Activated CD4-positive, alpha-beta T cell treated with anti-CD3 and anti-CD28 coated beads, Interleukin-2, amount 50 U/mL, for 48 hours (primary cell): ENCODE measurements around the gene ZC3HAV1L.
"Not testable (repeated sequence)": the region's sequence is repeated elsewhere in the genome, so short reads cannot be mapped to it uniquely, and the experiment has no call there.

Experiments
- DNase-seq, 2 experiments: peaks; one replicate each; pipeline ENCODE4 v3.0.0-alpha.2; 2020

The ZC3HAV1L gene, protein sequence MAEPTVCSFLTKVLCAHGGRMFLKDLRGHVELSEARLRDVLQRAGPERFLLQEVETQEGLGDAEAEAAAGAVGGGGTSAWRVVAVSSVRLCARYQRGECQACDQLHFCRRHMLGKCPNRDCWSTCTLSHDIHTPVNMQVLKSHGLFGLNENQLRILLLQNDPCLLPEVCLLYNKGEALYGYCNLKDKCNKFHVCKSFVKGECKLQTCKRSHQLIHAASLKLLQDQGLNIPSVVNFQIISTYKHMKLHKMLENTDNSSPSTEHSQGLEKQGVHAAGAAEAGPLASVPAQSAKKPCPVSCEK

DNA sequence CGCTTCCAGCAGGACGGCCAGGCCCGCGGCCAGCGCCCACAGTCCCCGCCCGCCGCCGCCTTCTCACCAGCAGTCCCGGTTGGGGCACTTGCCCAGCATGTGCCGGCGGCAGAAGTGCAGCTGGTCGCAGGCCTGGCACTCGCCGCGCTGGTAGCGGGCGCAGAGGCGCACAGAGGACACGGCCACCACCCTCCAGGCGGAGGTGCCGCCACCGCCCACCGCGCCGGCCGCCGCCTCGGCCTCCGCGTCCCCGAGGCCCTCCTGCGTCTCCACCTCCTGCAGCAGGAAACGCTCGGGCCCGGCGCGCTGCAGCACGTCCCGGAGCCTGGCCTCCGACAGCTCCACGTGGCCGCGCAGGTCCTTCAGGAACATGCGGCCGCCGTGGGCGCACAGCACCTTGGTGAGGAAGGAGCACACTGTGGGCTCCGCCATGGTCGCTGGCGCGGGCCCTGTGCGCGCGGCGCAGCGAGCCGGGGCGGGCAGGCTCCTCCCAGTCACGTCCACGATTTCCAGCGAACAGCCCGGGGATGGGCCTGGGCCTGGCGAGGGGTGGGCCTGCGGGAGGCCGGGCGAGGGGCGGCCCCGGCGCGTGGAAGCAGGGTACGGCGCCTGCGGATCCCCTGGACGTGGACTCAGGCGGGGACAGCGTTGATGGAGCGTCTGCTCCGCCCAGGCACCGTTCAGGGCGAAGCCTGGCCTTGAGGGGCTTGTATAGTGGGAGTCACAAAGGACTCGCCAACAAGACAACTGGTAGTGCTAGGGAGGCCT lies at the start of gene ZC3HAV1L:
ZC3HAV1L (minus strand) TSS at position 457 of the 768 bp plus-strand sequence; CDS start at position 432, 25 bp downstream.
- peak; percentile 76 to 82 for DNase-seq

DNA sequence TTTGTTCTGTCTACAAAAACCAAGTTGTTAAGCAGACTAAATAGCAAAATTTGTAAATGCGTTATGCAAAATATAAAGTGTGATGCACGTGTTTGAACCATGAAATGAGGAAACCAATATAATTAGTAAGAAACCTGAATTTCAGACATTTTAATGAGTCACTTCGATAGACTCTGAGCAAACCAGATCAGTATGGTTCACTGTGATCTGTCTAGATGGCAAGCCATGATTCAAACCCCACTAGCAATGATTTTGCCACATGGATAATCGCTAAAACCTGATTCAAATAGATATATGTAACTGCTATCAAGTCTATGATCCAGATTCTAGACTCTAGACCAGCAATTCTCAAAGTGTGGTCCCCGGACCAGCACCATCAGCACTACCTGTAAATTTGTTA lies 48.9 kb upstream of the ZC3HAV1L start:
- no peak for DNase-seq

DNA sequence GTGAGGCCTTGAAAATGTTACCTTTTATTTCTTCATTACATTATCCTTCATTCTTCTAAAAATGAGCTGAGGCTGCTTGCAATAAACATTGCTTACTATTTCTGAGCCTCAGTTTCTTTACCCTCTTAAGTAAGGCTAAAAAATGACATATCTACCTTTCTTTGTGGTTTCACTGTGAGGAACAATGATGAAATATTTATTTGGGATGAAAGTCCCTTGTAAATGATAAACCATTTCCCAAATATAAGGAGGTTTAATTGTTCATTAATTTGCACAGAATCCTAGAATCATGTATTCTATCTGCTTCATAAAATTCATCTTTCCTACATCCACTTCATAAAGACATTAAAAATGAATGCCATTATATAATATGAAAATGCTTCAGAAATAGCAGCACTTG lies 45.7 kb upstream of the ZC3HAV1L start:
- no peak for DNase-seq

DNA sequence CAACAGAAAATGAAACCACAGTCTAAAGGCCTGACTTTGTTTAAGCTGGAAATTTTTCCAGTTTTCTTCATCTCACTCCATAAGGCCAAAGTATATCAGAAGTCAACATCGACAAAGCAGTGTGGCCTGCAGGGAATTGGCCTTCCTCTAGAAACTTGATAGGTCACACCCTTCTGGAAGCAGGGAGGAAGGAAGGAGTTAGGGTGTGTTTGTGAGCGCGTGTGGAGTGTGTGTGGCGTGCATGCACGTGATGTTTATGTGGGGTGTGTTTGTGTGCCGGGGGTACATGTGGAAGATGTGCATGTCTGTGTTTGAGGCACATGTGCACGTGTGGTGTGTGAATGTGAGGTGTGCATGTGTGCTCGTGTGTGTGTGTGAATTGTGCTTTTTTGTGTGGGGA lies 45.1 kb upstream of the ZC3HAV1L start:
- DNase-seq = no peak

DNA sequence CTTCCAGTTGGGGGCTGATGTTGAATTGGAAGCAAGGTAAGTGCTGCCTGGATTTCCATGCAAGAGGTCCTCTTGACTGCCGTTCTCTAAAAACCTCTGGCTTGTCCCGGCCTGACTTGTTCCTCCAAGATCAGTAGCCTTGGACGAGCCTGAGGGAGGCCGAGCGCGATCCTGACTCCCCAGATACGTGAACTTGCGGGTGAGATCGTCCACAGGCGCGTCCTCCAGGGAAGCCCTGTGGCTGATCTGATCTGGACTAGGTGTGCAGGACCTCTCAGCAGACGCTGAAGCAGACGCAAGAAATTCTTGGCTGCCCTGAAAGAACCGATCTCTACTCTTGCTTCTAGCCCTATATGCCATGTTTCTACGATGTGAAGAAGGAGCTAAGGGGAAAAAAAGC lies 44.0 kb upstream of the ZC3HAV1L start:
- DNase-seq = no peak

DNA sequence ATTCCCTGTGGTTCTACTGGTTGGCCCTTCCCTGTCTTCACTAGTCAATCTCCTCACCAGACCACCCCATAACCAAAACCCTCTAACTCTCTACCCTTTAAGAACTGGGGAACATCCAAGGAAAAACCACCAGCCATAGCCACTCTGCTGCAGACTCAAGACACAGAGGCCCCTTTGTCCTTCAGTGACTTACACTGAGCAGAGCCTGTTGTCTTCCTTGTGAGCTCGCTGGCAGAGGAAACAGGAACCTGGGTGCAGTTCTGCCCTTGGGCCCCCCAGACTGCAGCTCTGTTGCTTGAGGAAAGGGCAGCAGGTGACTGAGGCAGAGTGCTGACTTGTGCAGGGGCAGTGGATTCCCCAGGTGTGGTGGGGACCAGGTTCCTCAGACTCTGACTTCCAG lies 43.1 kb upstream of the ZC3HAV1L start:
- DNase-seq = no peak

DNA sequence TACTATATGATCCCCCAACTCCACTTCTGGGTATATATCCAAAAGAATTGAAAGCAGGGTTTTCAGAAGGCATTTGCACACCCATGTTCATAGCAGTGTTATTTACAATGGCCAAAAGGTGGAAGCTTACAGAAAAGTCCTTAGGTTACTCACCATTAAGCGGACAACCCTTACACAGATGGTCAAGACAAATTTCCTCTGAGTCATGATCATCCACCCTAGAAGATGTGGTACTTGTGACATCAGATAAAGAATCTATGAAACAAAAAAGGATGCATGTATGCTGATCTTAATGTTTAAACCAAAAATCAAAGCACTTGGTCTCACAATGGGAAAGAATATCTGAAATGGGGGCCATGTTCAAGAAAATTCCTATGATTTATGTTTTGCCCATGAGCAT lies 42.6 kb upstream of the ZC3HAV1L start:
- DNase-seq = no peak

DNA sequence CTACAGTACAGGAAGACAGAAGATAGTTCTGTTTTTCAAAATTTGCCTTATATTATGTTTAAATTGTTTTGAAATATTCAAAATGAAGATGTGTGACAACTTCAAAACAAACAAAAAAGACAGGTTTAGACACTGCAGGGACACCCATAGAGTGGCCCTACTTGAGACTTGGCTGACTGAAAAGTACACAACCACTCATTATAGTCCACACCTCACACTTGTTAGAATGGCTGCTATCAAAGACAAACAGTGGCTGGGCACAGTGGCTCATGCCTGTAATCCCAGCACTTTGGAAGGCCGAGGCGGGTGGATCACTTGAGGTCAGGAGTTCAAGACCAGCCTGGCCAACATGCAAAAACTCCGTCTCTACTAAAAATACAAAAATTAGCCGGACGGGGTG lies 41.9 kb upstream of the ZC3HAV1L start:
- not testable (repeated sequence) for DNase-seq

DNA sequence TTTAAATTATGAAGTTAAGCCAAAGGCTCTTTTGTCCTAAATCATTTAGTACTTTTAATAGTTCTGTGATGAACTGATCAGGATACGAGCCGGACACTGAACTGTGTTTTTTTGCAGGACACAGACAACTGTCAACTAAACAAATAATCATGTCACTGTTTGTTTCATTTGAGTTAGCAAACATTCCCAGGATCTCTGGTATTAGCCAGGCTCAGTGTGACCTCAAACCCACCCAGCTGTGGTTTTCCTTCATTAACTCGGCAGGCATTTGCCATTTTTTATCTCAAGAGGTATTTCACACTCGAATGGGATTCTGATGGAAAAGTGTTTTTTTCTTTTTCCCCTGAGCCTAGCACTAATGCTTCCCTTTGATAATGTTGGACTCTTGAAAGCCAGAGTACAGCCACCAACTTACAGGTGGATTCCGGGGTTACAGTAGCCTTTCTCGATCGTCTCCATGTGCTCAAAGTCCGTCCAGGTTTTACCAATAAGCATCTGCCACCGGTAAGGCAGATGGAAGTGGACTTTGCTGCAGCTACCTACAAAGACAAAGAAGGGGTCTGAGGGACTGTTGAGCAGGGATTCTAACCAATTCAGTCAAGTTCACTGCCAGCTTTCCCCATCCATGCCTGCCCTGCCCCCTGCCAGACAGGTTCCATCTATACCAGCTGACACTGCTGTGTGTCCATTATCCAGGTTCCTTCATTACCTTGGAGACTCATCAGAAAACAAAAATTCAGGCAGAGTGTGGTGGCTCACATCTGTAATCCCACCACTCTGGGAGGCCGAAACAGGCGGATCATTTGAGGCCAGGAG lies 40.2 kb upstream of the ZC3HAV1L start:
- DNase-seq = no peak

DNA sequence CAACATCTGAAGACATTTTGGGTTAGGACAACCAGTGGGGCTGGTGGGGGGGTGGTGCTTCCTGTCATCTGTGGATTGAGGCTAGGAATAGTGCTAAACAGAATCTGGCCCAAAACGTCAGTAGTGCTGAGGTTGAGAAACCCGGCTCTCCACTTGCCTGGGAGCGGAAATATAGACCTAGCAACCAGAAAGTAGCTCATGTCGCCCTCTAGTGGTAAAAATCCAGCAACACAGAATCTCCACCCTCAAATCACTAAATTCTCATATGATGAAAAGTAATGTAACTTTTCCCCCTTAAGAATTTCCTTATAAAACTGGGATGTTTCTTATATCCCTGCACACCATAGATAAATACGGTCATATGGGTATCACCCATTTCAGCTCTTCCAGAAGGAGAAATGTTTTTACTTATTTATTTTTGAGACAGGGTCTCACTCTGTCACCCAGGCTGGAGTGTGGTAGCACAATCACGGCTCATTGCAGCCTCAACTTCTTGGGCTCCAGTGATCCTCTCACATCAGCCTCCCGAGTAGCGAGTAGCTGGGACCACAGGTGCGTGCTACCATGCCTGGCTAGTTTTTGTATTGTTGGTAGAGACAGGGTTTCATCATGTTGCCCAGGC lies 39.3 kb upstream of the ZC3HAV1L start:
- peak; percentile 53 to 65 for DNase-seq

DNA sequence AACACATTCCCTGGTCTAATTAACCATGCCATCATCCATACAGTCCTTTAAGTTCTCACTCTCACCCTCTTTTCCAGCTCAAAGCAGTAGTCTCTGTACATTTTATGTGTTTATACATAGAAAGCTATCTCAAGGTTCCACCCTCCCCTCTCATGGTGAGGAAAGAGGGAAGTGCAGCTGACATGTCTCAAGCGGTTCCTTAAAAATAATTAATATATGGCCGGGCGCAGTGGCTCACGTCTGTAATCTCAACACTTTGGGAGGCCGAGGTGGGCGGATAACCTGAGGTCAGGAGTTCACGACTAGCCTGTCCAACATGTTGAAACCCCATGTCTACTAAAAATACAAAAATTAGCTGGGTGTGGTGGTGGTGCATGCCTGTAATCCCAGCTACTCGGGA lies 37.0 kb upstream of the ZC3HAV1L start:
- no peak for DNase-seq

DNA sequence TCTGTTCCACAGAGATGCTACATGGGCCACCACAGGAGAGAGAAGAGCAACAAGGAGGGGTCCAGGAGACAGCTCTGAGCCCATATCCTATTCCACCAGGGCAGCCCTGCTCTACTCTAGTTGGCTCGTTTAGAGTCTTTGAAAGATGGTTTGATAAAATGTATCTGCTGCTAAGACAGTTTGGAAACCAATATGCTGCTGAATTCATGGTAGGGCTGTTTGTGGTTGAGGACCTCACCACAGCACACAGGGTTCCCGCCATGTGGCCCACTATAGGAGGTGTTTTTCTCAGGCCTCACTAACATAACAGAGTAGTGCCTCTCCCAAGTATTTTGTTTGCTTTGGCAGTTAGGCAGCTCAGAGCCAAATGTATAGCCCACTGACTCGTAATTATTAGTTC lies 35.8 kb upstream of the ZC3HAV1L start:
- DNase-seq = no peak

DNA sequence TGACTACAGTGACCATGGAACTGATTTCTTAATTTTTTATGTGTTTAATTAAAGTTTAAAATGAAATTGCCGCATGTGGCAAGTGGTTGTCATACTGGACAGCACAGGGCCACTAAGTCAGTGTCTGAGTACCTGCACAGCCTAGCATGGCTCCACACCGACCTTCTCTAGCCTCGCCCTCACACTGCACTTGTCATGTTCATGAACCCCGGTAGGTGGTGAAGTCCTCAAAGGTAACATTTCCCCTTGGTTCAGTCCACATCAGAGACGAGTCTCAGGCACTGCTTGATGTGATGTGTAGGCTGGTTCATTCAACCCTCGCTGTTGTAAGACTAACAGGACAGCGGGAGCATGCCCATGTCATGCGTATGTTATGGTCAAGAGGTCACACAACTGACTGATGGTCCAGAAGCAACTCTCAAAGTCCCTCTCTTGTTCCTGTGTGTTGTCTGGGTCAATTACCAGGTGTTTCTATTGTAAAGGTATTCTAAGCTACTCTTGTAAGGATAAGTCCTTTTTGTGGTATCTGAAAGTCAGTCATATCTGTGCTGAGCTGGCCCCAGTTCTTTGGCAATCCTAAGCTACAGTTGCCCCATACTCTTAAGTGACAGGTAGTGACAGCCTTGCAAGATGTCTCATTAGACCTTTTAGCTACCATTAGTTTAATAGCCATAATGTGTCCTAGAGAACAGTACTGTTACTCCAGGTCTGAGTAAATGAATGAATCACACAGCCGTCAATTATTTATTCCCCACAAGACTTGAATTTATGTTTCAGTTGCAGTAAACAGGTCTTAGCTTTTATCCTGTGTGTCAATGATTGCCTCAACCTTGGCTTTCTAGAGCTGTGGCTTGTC lies 32.9 kb upstream of the ZC3HAV1L start:
- DNase-seq = peak in 1 of 2 experiments; percentile 4

DNA sequence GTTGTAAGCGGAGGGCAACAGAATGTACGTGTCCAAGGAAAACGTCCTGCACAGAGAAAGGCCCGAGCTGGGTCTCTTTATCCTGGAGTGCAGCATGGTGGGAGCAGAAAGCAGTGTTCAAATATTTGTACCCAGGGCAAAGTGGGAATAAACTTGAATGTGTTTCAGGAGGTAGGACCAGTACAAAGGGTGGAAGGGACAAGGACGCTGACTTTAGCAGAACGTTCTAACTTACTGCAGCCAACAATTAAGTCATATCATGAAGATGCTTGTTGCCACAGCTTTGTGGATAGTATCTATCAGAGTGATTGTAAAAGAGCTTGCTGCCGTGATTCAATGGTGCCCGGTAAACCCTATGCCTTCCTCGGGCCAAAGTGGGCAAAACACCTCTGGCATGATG lies 30.5 kb upstream of the ZC3HAV1L start:
- DNase-seq = peak in 1 of 2 experiments; percentile 1

DNA sequence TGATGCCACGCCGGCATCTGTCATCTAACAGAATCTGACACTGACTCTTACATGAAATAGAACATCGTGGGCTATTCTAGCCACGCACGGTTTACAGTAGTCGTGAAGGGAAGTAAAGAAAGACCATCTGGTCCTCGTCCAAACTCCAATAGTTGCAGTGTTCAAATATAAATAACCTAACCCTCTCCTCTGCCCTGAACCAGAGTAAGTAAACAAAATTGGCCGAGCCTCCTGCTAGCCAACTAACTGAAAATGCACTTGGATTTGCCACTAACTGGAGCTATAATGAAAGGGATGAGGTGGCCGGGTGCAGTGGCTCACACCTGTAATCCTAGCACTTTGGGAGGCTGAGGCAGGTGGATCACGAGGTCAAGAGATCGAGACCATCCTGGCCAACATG lies 29.5 kb upstream of the ZC3HAV1L start:
- DNase-seq = peak in 1 of 2 experiments; percentile 2

DNA sequence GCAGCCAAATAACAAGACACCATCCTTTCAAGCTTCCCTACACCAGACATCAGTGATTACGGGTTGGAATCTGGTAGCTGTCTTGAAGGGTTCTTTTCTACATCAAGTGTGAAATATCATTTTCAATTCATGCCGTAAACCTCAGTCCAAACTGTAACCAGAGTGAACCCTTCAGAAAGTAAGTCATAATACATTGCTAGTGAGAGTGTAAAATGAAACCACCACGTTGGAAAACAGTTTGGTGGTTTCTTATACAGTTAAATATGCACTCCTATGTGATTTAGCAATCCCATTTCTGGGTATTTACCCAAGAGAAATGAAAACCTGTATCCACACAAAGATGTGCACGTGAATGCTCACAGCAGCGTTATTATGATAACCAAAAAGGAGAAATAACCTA lies 25.6 kb upstream of the ZC3HAV1L start:
- no peak for DNase-seq

DNA sequence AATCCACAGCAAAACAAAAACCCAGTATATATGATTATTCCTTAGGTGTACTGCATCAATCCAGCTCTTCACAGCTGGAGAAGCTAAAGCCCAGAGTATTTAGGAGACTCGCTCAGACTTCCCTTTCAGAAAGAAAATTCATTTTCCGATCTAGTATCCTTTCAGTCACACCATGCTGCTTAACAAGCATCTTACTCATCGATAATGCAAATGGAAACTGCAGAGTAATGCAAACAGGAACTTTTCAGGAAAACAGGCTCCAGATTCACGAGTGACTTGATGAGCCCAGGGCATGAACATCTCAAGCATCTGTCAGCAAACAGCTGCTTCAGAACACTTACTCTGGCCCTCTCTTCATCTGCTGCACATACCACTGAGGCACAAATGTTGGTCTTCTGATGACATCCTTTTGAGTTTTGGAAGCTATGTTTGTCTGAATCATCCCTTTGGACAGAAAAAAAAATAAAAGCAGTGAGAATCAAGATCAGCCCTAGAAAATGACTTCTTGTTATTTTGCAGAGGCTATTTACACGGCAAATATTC lies 24.9 kb upstream of the ZC3HAV1L start:
- DNase-seq = no peak

DNA sequence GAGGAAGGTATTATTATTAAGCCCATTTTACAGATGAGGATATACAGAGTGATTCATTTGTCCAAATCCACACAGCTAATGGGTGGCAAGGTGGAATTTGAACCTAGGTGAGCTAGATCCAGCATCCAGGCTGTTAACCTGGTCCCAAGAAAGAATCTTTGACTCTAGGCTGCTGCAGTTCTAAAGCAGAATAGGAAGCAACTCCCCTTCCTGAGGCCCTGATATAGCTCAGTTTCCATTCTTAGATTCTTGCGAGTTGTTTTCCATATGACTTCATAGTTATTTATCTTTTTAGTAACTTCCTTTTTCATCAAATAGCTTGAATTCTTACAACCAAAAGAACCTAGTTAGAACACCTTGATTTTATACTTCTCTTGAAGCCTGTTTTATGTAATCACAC lies 24.1 kb upstream of the ZC3HAV1L start:
- no peak for DNase-seq

DNA sequence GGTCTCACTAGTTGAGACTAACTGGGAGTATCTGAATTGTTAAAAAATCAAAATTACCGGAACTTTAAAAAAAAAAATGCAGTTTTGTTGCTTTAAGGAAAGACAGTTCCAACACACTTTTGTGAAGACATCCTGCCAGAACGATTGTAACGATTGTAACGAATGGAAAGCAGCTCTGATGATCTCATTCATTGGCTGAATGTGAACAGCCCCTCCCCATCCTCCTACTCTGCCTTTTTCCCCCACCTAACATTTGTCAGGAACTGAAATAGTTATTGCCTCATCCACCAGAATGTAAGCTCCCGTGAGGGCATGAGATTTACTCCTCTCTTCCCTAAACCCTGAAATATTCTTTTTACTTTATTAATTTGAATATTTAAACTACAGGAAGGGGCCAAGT lies 23.1 kb upstream of the ZC3HAV1L start:
- DNase-seq = no peak

DNA sequence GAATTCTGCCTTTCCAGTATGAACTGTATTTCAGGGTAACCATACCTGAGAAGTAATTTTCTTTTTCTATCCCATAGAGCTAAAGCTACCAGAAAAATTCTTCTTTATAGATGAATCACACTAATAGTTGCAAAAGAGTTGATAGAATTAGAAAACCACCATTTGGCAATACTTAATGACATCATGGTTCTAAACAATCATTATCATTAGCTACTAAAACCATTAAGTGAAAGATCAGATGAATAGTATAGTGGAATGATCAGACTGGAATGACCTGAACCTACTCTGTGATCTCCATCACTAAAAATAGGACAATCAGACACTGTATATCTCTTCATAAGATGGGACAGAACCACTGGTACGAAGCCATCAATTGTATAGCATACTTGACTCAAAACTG lies 19.8 kb upstream of the ZC3HAV1L start:
- DNase-seq = no peak

DNA sequence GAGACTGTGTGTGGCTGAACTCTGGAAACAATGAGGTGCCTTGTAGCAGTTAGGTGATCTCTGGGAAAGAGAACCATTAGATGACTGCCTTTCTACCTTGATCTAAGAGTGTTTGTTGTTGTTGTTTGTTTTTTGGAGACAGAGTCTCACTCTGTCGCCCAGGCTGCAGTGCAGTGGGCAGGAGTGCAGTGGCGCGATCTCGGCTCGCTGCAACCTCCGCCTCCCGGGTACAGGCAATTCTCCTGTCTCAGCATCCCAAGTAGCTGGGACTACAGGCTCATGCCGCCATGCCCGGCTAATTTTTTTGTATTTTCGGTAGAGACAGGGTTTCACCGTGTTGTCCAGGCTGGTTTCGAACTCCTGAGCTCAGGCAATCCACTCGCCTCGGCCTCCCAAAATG lies 18.8 kb upstream of the ZC3HAV1L start:
- DNase-seq = not testable (repeated sequence)

DNA sequence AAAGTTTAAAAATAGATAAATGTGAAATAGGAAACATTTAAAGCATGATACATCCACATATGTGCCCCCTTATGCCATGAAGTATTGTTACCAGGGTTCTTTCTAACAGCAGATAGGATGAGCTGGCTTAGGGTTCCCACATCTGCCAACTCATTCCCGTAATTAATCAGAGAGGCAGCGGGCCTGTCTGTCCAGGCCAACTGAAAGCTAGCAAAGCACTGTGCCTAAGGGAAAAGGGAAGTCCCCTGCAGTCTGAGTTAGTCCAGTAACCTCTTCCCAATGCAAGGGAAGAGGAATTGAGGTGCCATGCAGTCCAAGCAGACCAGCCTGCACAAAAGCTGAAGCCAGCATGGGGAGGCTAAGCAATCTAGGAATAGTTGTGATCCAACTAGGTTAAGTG lies 18.3 kb upstream of the ZC3HAV1L start:
- no peak for DNase-seq
